Stimulated activated CD8-positive, alpha-beta memory T cell treated with anti-CD3 and anti-CD28 coated beads, Interleukin-7, amount 100 ng/mL, for 1 hour (primary cell): ENCODE results near the gene SPI1.

Experiments used
- DNase-seq, 2 donors: peaks; one replicate each; pipeline ENCODE4 v3.0.0-alpha.2; 2020; ENCODE audit warnings: low read depth in 2 of 2

Gene SPI1

GRCh38 chr11:47358731-47359051 is 19.7 kb downstream of the SPI1 start:
- DNase-seq, result no peak

GRCh38 chr11:47357985-47358730 is 20.2 kb downstream of the SPI1 start:
- DNase-seq, result no peak

- no peak for DNase-seq
These were observed 21.4 kb downstream of the SPI1 start for GRCh38 chr11:47356998-47357329.

GRCh38 chr11:47356129-47356997 is 22.0 kb downstream of the SPI1 start:
- DNase-seq, result no peak

- DNase-seq, result no peak
These were observed 22.8 kb downstream of the SPI1 start for GRCh38 chr11:47355283-47356128.

- DNase-seq, result no peak
These were observed 23.4 kb downstream of the SPI1 start for GRCh38 chr11:47354913-47355282.

GRCh38 chr11:47353978-47354774 is 24.2 kb downstream of the SPI1 start:
- no peak for DNase-seq

GRCh38 chr11:47352556-47352955 is 25.8 kb downstream of the SPI1 start, which contains the start of gene MYBPC3:
Gene MYBPC3, minus strand, starts transcription at chr11:47352702. Its CDS starts 55 bp downstream, at chr11:47352647.
- no peak for DNase-seq

- DNase-seq, result no peak
These were observed 26.9 kb downstream of the SPI1 start for GRCh38 chr11:47351156-47352126.

GRCh38 chr11:47350315-47350714 is 28.0 kb downstream of the SPI1 start:
- no peak for DNase-seq

GRCh38 chr11:47349521-47350095 is 28.7 kb downstream of the SPI1 start:
- DNase-seq, result no peak

- DNase-seq, result no peak
These were observed 29.5 kb downstream of the SPI1 start for GRCh38 chr11:47348859-47349258.

GRCh38 chr11:47348131-47348802 is 30.1 kb downstream of the SPI1 start:
- DNase-seq, result no peak

- no peak for DNase-seq
These were observed 31.2 kb downstream of the SPI1 start for GRCh38 chr11:47347137-47347536.

GRCh38 chr11:47345890-47346563 is 32.3 kb downstream of the SPI1 start:
- no peak for DNase-seq

- DNase-seq, result no peak
These were observed 35.5 kb downstream of the SPI1 start for GRCh38 chr11:47342854-47343253.

GRCh38 chr11:47342036-47342803 is 36.1 kb downstream of the SPI1 start:
- no peak for DNase-seq
